HG02588 (cell line): ENCODE measurements around the gene KRTAP5-7.
"Not testable (repeated sequence)": the region's sequence is repeated elsewhere in the genome, so short reads cannot be mapped to it uniquely, and the experiment has no call there.

Experiments used
- ATAC-seq: cut with Tn5 transposase; IDR thresholded peaks from one replicate; pipeline ENCODE4 v1.9.1; 2021; ENCODE audit warnings: mild to moderate bottlenecking, moderate library complexity; ENCODE audit not compliant: unreplicated experiment

KRTAP5-7 gene, protein sequence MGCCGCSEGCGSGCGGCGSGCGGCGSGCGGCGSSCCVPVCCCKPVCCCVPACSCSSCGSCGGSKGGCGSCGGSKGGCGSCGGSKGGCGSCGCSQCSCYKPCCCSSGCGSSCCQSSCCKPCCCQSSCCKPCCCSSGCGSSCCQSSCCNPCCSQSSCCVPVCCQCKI

DNA sequence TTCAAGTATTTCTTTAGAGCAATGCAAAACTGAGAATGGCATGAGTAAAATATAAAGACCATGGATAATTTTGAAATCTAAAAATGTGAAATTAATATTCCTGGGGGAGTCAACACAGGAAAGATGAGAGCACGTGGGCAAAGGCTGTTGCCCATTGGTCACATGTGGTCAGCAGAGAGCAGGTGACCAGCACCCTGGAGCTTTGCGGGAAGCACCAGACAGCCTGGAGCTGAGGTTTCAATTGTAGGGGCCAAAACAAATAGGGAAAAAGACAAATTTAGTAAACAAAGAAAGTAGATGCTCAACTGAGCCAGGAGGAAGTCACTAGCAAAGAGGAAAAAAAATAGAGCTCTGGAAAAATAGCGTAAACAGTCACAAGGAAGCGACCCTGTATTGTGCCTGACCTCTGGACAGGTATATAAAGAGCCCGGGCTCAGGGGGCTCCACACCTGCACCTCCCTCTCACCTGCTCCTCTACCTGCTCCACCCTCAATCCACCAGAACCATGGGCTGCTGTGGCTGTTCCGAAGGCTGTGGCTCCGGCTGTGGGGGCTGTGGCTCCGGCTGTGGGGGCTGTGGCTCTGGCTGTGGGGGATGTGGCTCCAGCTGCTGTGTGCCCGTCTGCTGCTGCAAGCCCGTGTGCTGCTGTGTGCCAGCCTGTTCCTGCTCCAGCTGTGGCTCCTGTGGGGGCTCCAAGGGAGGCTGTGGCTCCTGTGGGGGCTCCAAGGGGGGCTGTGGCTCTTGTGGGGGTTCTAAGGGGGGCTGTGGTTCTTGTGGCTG lies at the start of gene KRTAP5-7:
TSS of gene KRTAP5-7 (plus strand) at position 472 of the 780 bp plus-strand sequence. CDS start at position 506, 34 bp downstream.
- ATAC-seq, result not testable (repeated sequence)

DNA sequence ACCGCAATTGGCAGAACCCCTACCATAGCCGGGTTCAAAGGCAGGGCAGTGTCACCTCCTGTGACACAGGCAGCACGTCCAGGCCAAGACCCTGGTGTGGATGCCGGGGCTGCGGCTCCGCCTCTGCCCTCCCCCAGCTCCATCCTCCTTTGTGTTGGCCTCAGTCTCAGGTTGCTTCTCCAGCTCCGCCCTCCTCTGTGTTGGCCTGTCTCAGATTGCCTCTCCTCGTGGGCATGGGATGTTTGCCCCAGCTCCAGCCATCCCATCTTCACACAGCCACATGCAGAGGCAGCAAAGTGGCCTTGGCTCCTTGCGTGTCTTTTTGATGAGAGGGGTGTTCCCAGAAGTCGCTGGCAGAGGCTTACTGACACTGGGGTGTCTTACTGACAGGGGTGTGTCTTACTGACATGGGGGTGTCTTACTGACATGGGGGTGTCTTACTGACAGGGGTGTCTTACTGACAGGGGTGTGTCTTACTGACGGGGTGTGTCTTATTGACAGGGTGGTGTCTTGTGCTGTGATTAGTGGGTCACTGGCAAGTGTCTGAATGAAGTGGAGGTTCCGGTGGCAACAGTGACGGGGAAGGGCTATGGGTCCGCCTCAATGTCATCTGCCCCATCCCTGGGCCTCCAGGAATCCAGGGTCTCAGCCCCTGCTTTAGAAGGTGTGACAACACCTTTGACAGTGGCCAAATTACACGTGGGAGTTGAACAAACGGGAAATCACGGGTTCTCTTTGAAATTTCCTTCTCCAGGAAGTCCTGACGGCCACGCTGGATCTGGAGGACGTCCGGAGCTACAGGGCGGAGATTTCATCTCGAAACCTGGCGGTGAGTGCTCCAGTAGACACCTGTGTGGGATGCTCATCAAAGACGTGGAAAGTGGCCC lies 49.2 kb upstream of the KRTAP5-7 start:
- ATAC-seq, result no peak

DNA sequence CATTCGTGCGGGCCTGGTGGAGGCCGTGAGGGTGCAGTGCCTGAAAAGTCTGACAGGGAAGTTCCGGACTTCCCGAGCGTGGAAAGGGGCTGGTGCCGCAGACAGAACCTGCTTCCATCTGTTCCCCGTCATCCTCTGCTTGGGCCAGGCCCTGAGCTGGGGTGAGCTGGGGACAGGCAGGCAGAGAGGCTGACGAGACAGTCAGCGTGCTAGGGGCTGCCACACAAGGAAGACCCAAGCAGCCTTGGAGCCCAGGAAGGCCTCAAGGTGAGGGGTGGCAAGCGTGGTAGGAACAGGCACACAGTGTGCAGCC lies 48.6 kb upstream of the KRTAP5-7 start:
- no peak for ATAC-seq

DNA sequence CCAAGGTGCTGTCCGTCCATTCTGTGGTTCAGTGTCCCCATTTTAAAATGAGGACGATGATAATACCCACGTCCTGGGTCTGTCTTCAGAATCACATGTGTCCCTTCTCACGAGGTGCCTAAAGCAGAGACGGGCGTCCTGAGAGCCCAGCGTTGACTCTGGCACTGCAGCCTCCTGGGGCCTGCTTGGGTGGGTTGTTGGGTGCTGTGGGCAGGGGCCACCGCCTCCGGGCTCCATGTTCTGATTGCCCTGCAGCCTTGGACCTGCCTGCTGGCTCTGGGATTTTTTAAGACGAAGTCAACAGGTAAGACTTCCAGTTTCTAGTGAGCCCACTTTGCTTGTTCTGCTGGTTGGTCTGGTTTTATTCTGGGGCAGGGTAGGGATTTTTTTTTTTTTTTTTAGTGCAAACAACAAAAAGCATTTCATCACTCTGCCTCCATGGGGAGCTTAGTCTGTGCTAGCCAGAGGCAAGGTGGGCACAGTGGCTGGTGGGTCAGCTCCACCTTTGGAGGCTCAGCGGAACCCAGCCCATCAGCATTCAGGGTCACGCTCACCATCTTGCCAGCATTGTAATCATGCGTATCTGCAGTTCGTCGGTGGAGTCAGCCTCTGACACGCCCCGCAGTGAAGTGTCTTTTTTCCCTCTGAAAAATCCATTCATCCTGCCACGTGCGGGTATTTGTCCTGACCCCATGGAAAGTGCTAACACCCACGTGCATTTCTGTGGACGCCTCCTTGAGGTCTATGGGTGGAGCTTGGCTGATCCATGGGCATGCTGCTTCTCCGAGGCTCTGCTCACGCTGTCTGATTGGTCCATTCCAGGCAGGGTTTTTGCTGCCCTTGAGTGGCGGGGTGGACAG lies 45.7 kb upstream of the KRTAP5-7 start:
- no peak for ATAC-seq

DNA sequence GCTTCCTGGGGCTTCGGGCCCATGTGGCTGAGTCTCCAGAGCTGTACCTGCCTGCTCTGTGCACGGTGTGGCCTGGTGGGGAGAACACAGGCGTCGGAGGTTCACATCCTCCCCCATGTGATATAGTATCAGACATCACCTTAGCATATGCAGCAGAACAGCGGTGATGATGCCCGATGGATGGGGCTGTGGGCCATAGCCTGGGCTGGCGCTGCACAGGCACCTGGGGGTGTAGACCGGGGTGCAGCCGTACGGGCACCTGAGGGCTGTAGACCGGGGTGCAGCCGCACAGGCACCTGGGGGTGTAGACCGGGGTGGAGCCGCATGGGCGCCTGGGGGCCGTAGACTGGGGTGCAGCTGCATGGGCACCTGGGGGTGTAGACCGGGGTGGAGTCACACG lies 44.9 kb upstream of the KRTAP5-7 start:
- no peak for ATAC-seq

DNA sequence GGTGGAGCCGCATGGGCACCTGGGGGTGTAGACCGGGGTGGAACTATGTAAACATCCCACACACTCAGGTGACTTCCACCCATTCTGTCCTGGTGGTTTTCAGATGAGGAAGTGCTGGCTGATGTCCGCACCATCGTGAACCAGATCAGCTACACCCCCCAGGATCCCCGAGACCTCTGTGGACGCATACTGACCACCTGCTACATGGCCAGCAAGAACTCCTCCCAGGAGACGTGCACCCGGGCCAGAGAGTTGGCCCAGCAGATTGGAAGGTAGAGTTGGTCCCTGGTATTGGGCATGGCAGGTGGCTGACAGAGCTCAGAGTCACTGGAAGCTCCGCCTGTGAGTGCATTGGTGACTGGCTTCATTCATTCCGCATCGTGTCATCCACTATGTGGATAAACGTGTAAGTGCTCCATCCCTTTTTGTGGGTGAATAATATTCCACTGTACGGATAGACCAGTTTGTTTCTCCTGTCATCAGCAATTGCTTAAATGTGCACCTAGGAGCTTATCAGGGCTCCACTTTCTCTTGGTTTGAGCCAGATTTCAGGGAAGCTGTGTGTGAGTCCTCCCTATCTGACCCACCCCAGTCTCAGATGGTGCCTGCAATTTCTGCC lies 44.2 kb upstream of the KRTAP5-7 start:
- no peak for ATAC-seq

DNA sequence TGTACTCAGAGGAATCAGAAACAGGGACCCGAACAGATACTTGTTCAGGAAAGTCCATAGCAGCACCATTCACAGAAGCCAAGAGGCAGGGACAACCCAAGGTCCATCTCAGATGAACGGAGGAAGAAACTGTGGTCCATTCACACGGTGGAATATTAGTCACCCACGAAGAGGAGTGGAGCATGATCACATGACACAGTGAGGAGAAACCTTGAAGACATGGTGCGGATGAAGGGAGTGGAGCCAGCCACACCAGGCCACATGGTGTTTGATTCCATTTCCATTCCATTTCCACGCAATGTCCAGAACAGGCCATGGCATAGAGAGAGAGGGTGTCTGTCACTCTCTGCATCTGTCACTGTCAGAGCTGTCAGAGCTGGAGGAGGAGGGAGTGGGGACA lies 43.4 kb upstream of the KRTAP5-7 start:
- ATAC-seq, result no peak

DNA sequence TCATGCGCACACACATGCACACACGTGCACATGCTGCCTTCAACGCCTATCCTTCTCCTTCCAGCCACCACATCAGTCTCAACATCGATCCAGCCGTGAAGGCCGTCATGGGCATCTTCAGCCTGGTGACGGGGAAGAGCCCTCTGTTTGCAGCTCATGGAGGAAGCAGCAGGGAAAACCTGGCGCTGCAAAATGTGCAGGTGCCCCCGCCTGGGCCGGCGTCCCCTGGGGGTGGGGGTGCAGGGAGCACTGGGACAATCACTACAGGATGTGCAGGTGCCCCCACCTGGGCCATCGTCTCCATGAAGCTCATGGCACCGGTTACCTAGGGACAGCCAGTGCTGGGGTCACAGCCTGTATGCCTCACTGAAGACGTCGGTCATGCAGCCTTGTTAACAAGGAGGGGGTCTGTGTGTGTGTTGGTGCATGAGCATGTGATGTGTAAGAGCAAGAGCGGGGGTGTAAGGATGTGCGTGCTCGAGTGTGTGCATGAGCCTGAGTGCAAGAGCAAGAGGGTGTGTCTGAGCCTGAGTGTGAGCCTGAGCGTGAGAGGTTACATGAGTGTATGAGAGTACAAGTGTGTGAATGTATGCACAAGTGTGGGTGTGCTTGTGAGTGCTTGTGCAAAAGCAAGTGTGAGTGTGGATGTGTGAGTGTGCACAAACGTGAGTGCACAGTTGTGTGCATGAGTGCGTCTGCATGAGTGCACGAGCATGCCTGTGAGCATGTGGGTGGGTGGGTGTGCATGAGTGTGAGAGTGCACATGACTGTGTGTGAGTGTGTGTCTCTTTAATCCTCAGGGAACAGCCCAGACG lies 42.6 kb upstream of the KRTAP5-7 start:
- ATAC-seq, result no peak

DNA sequence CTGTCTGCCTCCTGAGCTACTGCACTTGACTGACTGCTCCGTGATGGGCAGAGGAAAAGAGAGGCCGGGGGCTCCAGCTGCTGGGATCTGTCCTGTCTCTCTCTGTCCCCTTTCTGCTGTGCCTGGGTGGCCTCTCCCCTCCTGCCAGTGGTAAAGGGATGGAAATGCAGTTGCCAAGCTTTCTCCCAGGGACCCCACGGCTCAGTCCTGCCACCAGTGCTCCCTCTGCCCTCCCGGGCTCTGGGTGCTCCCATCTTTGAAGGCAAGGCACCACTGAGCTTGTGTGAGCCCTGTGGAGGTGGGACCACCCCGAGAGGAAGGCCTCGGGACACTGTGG lies 42.0 kb upstream of the KRTAP5-7 start:
- ATAC-seq, result no peak

DNA sequence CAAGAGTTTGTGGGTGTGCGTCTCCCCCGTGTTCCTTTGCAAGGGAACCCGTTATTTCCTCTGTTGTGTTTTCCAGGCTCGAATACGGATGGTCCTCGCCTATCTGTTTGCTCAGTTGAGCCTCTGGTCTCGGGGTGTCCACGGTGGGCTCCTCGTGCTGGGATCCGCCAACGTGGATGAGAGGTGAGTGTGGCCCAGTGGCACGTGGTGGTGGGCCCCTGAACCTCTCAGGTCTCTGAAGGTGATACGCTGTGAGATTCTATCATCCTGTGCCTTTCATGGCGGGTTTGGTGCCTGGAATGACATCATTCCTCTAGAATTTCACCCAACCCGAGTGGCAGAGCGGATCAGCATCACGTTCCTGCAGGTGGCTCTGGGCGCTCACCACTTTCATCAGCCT lies 41.6 kb upstream of the KRTAP5-7 start:
- no peak for ATAC-seq

DNA sequence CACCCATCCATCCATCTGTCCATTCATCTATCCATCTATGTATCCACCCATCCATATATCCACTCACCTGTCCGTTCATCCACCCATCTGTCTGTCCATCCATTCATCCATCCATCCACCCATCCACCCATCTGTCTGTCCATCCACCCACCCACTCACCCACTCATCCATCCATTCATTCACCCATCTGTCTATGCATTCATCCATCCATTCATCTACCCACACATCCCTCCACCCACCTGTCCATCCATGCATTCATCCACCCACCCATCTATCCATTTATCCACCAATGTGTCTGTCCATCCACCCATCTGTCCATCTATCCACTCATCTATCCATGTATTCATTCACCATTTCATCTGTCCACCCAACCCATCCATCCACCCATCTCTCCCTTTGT lies 40.7 kb upstream of the KRTAP5-7 start:
- ATAC-seq, result no peak

DNA sequence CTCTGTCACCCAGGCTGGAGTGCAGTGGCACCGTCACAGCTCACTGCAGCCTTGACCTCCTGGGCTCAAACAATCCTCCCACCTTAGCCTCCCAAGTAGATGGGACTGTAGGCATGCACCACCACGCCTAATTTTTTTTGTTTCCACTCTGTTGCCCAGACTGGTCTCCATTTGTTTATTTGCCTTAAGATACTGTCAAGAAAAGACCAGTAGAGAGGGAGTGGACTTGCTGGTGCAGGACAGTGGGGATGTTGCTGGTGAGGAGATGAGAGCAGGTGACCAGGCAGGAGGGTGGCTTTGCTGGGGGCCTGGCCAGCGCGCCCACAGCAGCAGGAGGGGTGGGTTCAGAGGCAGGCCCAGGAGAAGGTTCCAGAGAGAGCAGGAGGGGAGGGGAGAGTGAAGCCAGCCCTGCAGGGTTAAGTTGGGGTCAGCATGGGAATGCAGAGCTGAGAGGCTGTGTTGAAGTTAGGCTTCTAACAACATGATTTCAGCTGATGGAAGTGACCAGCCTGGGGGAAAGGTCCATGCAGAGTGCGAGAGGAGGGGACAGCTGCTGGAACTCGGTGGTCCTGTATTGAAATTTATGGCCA lies 38.3 kb upstream of the KRTAP5-7 start:
- ATAC-seq, result no peak

DNA sequence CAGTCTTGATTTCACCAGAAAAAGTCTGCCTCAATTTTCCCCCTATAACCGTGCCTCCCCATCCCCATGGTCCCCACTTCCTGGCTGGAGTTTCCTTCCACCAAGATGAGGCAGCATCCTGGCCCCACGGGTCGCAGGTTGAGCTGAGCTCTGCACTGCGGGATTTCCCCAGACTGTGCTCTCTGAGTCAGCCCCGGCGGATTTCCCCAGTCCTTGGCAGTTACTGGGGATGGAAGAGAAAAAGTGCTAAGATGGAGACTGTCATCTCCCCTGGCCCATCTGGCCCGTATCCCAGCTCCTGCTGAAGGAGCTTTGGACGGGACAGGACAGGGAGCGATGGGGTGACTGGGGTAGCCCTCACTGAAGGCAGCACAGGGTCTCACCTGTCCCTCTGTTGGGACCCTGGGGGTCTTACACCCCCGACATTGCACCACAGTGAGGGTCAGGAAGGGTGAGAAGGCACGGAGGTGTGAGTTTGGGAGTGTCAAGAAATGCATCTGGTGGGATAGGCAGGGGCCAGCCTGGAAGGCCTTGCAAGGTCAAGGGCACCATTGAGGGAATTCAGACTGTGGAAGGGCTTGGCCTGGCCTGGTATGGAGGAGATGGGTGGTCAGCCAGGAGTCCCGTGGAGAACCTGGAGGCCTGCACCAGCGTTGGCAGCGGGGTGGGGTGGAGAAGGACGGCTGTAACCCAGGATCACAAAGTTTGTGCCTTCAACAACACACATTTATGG lies 37.6 kb upstream of the KRTAP5-7 start:
- peak; percentile 70 for ATAC-seq

DNA sequence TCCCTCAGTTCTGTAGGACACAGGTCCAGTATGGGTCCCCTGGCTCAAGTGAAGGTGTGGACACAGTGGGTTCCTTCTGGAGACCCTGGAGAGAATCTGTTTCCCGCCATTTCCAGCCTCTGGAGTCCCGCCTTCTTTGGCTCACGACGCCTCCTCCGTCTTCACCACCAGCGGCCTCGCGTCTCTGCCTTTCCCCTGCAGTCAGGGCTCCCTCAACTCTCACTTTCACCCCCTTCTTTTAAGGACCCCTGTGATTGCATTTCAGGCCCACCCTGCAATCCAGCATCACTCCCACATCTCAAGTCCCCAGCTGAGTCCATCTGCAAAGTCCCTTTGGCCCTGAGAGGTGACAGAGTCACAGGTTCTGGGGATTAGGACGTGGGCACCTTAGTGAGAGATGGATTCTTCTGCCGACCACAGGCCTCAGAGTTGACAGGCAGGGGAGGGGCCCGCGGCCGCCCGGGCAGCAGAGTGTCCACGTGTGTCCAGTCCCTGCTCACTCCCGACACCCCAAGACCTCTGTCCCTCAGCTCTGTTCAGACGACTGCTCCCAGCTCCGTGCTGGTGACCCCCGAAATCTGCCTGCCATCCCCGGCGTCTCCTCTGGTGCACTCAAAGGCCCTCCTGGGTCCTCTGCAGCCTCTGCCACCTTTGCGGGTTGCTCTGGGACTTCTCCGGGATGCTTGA lies 36.9 kb upstream of the KRTAP5-7 start:
- ATAC-seq, result no peak

DNA sequence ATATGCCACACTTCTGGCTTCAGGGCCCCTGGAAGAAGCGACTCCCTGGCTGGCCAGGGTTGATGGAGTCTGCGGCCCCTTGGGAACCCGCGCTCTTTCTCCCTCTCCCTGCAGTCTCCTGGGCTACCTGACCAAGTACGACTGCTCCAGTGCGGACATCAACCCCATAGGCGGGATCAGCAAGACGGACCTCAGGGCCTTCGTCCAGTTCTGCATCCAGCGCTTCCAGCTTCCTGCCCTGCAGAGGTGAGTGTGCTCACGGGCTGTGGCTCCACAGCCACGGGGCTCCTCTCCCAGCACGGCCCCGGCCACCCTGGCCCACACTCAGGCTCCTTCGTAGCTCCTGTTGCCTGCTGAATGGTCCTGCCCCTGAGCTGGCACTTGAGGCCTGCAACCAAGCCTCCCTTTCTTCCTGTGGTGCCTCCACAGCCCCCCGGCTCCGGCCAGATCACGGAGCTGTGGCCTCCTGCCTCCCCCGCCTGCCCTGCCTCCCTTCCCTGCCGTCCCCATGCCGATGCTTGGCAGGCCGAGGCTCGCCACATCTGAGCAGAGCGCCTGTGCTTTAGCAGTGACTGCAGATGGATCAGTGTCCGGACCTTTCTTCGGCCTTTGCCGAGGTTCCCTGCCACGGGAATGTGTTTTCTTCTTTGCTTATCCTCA lies 36.2 kb upstream of the KRTAP5-7 start:
- ATAC-seq, result no peak

DNA sequence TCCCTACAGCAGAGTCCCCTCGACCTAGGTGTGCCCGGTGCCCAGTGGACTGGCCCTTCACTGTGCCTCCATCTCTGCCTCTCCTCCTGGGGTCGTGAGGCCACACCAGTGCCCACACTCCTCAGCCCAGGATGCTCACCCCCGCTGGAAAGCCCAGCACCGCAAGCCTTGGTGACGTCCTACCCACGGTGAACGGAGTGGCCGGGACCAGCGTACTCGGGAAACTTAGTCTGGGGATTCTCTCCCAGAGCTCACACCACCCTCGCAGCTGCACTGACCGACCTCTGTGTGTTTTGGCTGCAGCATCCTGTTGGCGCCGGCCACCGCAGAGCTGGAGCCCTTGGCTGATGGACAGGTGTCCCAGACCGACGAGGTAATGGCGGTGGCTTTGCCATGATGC lies 35.5 kb upstream of the KRTAP5-7 start:
- no peak for ATAC-seq

DNA sequence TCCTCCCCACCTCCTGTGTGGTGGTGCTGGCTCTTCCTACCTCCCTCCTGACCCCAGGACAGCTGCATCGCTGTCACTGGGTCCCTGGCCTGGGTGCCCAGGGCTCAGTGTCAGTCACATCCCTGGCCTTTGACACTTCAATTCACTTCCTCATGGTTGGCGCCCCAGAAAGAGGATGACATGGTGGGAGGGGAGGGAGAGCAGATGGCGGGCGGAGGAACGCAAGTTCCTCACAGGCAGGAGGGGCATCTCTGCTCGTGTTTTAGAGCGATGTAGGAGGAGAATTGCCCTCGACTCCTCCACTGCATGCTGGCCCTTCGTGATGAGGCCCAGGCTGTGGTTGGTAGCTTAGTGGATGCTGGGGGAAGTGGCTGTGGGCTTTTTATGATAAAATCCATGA lies 35.1 kb upstream of the KRTAP5-7 start:
- no peak for ATAC-seq
